BE2C (cell line): ENCODE results near the gene MYO6.

ENCODE experiments used
- DNase-seq: peaks from one replicate; pipeline ENCODE4 v3.0.0-alpha.2; 2020
- H3K27me3 ChIP-seq: fragments of 250-450 bp; sonication (Bioruptor Pico); 2 replicates; pipeline ENCODE4 v1.5.1; 2020; ENCODE audit warnings: mild to moderate bottlenecking
- H3K36me3 ChIP-seq: fragments of 250-450 bp; sonication (Bioruptor Pico); 2 replicates; pipeline ENCODE4 v1.5.1; 2020; ENCODE audit warnings: mild to moderate bottlenecking
- H3K4me1 ChIP-seq: fragments of 250-450 bp; sonication (Bioruptor Pico); 2 replicates; pipeline ENCODE4 v1.5.1; 2020
- H3K4me3 ChIP-seq: 2 replicates; pipeline ENCODE4 v1.5.1; 2011; ENCODE audit warnings: low read depth, low read length
- H3K9me3 ChIP-seq: fragments of 250-450 bp; sonication (Bioruptor Pico); 2 replicates; pipeline ENCODE4 v1.5.1; 2020
- CTCF ChIP-seq: IDR thresholded peaks from 2 replicates; pipeline ENCODE4 v1.5.1; 2012; ENCODE audit warnings: mild to moderate bottlenecking, low read depth, low read length

Gene MYO6

GRCh38 chr6:75794351-75794846 lies 45.4 kb downstream of the MYO6 start:
- Histone ChIP-seq H3K27me3 (no peaks in the 10 kb centered on the region), H3K4me3 (no peak overlapping the region), H3K9me3 (no peaks in the 10 kb centered on the region), H3K4me1 (no peaks in the 10 kb centered on the region), H3K36me3 (no peaks in the 10 kb centered on the region)
- no peak for DNase-seq
- TF ChIP-seq CTCF, result no peak

GRCh38 chr6:75794954-75795739 lies 46.1 kb downstream of the MYO6 start:
- Histone ChIP-seq H3K4me1 (no peaks in the 10 kb centered on the region), H3K9me3 (no peaks in the 10 kb centered on the region), H3K36me3 (no peaks in the 10 kb centered on the region), H3K27me3 (no peaks in the 10 kb centered on the region), H3K4me3 (no peak overlapping the region)
- no peak for DNase-seq
- TF ChIP-seq CTCF, result no peak

GRCh38 chr6:75796723-75797122 lies 47.7 kb downstream of the MYO6 start:
- Histone ChIP-seq H3K4me3 (no peak overlapping the region), H3K9me3 (no peaks in the 10 kb centered on the region), H3K4me1 (no peaks in the 10 kb centered on the region), H3K27me3 (no peaks in the 10 kb centered on the region), H3K36me3 (no peaks in the 10 kb centered on the region)
- TF ChIP-seq CTCF, result no peak
- DNase-seq, result no peak

GRCh38 chr6:75800133-75800532 lies 51.1 kb downstream of the MYO6 start:
- no peak overlapping the region for H3K4me3 ChIP-seq
- H3K36me3 ChIP-seq, result no peaks in the 10 kb centered on the region
- H3K27me3 ChIP-seq, result no peaks in the 10 kb centered on the region
- no peaks in the 10 kb centered on the region for H3K9me3 ChIP-seq
- TF ChIP-seq CTCF, result no peak
- DNase-seq, result no peak
- no peaks in the 10 kb centered on the region for H3K4me1 ChIP-seq

GRCh38 chr6:75800708-75801505 lies 51.9 kb downstream of the MYO6 start:
- Histone ChIP-seq H3K9me3 (no peaks in the 10 kb centered on the region), H3K27me3 (no peaks in the 10 kb centered on the region), H3K4me3 (no peak overlapping the region), H3K36me3 (no peaks in the 10 kb centered on the region), H3K4me1 (no peaks in the 10 kb centered on the region)
- no peak for TF ChIP-seq CTCF
- no peak for DNase-seq

- H3K36me3 ChIP-seq, result no peaks in the 10 kb centered on the region
- no peak for DNase-seq
- H3K9me3 ChIP-seq, result no peaks in the 10 kb centered on the region
- no peaks in the 10 kb centered on the region for H3K4me1 ChIP-seq
- H3K27me3 ChIP-seq, result no peaks in the 10 kb centered on the region
- H3K4me3 ChIP-seq, result no peak overlapping the region
- no peak for TF ChIP-seq CTCF
Measured at GRCh38 chr6:75802366-75802765, 53.3 kb downstream of the MYO6 start.
